ENCODE results near the gene FAM200C.

- no peak for TF ChIP-seq POLR2A (IDR thresholded peaks at IDR 0.05)
- TF ChIP-seq CTCF (IDR thresholded peaks at IDR 0.05 in 4 of 5, conservative IDR thresholded peaks at IDR 0.05 in 1 of 5): no peak
Observed at GRCh38 chr5:160385496-160385895, 14.4 kb downstream of the FAM200C start.

All from gastrocnemius medialis (tissue), 4 donors.